ENCODE measurements around the gene KRT23. TPM values are rescaled to one million over a fixed set of nuclear protein-coding genes. Genes with fewer than 3 reads are reported as not detected.

KRT23 gene
- total RNA-seq, 1 donor from 2014 or later: 1.1 TPM

GRCh38 chr17:40909755-40910154, 27.7 kb downstream of the KRT23 start:
- no peak overlapping the region for H3K4me3 ChIP-seq
- no peak for TF ChIP-seq CTCF (IDR thresholded peaks at IDR 0.05)
- ATAC-seq (peak; percentile 49), DNase-seq (no peak)
- no peaks in the 10 kb centered on the region for H3K36me3 ChIP-seq
- peaks cover 9% of the 10 kb centered on the region for H3K4me1 ChIP-seq
- H3K27ac ChIP-seq: no peak overlapping the region
- peaks cover 9% of the 10 kb centered on the region for H3K27me3 ChIP-seq
- no peaks in the 10 kb centered on the region for H3K9me3 ChIP-seq
- intact Hi-C loops (cut with DNase I): loop anchor here (5.0 kb wide), 1 partner anchor 418 kb away; no protein-coding TSS in a partner anchor

GRCh38 chr17:40909351-40909750, 28.1 kb downstream of the KRT23 start:
- DNase-seq (peak; percentile 83), ATAC-seq (peak; percentile 99)
- Histone ChIP-seq H3K36me3 (no peaks in the 10 kb centered on the region), H3K4me3 (no peak overlapping the region), H3K9me3 (no peaks in the 10 kb centered on the region), H3K27me3 (peaks cover 9% of the 10 kb centered on the region), H3K27ac (no peak overlapping the region), H3K4me1 (peaks cover 9% of the 10 kb centered on the region)
- peak; percentile 77 for TF ChIP-seq CTCF (IDR thresholded peaks at IDR 0.05)
- intact Hi-C loops (cut with DNase I): loop anchor here (5.0 kb wide), 1 partner anchor 418 kb away; no protein-coding TSS in a partner anchor

GRCh38 chr17:40906613-40907012, 30.8 kb downstream of the KRT23 start:
- Histone ChIP-seq H3K36me3 (no peaks in the 10 kb centered on the region), H3K27me3 (peaks cover 9% of the 10 kb centered on the region), H3K27ac (no peak overlapping the region), H3K4me3 (no peak overlapping the region), H3K9me3 (no peaks in the 10 kb centered on the region), H3K4me1 (peaks cover 9% of the 10 kb centered on the region)
- DNase-seq (no peak), ATAC-seq (no peak)
- intact Hi-C loops (cut with DNase I): loop anchor here (5.0 kb wide), 1 partner anchor 421 kb away; no protein-coding TSS in a partner anchor
- TF ChIP-seq CTCF (IDR thresholded peaks at IDR 0.05): no peak

GRCh38 chr17:40905370-40905769, 32.1 kb downstream of the KRT23 start:
- peaks cover 9% of the 10 kb centered on the region for H3K27me3 ChIP-seq
- no peaks in the 10 kb centered on the region for H3K9me3 ChIP-seq
- peaks cover 7% of the 10 kb centered on the region for H3K4me1 ChIP-seq
- intact Hi-C loops (cut with DNase I): loop anchor here (5.0 kb wide), 1 partner anchor 422 kb away; no protein-coding TSS in a partner anchor
- no peak overlapping the region for H3K27ac ChIP-seq
- DNase-seq (no peak), ATAC-seq (no peak)
- H3K36me3 ChIP-seq: no peaks in the 10 kb centered on the region
- no peak for TF ChIP-seq CTCF (IDR thresholded peaks at IDR 0.05)
- no peak overlapping the region for H3K4me3 ChIP-seq

- Histone ChIP-seq H3K27me3 (peaks cover 9% of the 10 kb centered on the region), H3K4me3 (no peak overlapping the region), H3K4me1 (no peaks in the 10 kb centered on the region), H3K27ac (no peak overlapping the region), H3K36me3 (no peaks in the 10 kb centered on the region), H3K9me3 (no peaks in the 10 kb centered on the region)
- DNase-seq (no peak), ATAC-seq (peak; percentile 54)
- intact Hi-C loops (cut with DNase I): no loop called here
- no peak for TF ChIP-seq CTCF (IDR thresholded peaks at IDR 0.05)
Observed at GRCh38 chr17:40903129-40903847, 34.2 kb downstream of the KRT23 start.
